ENCODE measurements around the gene MOB2.

DNA sequence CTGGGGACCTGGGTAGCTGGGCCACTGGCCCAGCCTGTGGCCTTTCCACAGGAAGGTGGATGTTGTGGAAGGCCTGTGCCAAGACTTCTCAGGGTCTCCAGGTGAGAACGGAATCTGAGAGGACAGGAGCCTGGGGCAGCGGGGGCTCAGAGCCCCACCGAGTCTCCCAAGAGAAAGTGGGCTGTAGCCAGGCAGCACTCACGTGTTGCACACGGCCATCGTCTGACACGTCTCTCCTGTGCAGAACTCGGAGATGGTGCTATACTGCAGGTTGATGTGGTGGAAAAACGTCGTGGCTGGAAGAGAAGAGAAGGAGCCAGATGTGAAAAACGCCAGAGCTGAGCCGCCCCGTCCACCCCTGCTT lies 6.4 kb downstream of the MOB2 start:
- TF ChIP-seq FOXA1 (IDR thresholded peaks at IDR 0.05) = no peak
- TF ChIP-seq TARDBP (IDR thresholded peaks at IDR 0.05) = no peak
- no peak for TF ChIP-seq LEF1 (IDR thresholded peaks at IDR 0.05; ENCODE audit: borderline replicate concordance)
- TF ChIP-seq BHLHE40 (IDR thresholded peaks at IDR 0.05; ENCODE audit: borderline replicate concordance) = no peak
- TF ChIP-seq L3MBTL2 (conservative IDR thresholded peaks at IDR 0.05) = no peak
- no peak for TF ChIP-seq FOXM1 (IDR thresholded peaks at IDR 0.05; ENCODE audit: borderline replicate concordance)
- TF ChIP-seq FOXK2 (IDR thresholded peaks at IDR 0.05) = no peak
- TF ChIP-seq ELF4 (IDR thresholded peaks at IDR 0.05) = no peak
- TF ChIP-seq ARNT (IDR thresholded peaks at IDR 0.05) = no peak
- TF ChIP-seq HDGF (IDR thresholded peaks at IDR 0.05; ENCODE audit: borderline replicate concordance) = no peak
- TF ChIP-seq ZNF384 (IDR thresholded peaks at IDR 0.05) = no peak
- TF ChIP-seq SUZ12 (IDR thresholded peaks at IDR 0.05) = no peak

Data from HEK293T (cell line).